ENCODE results near the gene BCL2L2.
A peak's percentile ranks its signal among the peaks of the same experiment; 100 is the strongest.

The BCL2L2 gene

GRCh38 chr14:23302290-23303225, 4.1 kb upstream of the BCL2L2 start, which contains the start of gene PPP1R3E:
Gene PPP1R3E (minus strand): TSS chr14:23302859. CDS start chr14:23302576, 283 bp downstream.
- H3K4me2 ChIP-seq (ENCODE audit: low read length) = peak within 1 kb of the TSS; percentile 99
- peak within 1 kb of the TSS; percentile 94 for H3K27ac ChIP-seq
- no peaks in the 10 kb centered on the region for H3K9me3 ChIP-seq (ENCODE audit: control insufficient read depth, low read length)
- no peaks in the 10 kb centered on the region for H3K36me3 ChIP-seq (ENCODE audit: control insufficient read depth, insufficient read depth, low read length)
- no peak for TF ChIP-seq CTCF (IDR thresholded peaks at IDR 0.05)
- peak within 1 kb of the TSS; percentile 78 for H3K9ac ChIP-seq
- peak within 1 kb of the TSS; percentile 79 for H3K4me3 ChIP-seq (ENCODE audit: low read depth, low read length)
- peaks cover 9% of the 10 kb centered on the region for H3K79me2 ChIP-seq
- peak within 1 kb of the TSS; percentile 99 for H2AFZ ChIP-seq
- no peaks in the 10 kb centered on the region for H3K27me3 ChIP-seq (ENCODE audit: control insufficient read depth, insufficient read depth, low read length)
- H3K4me1 ChIP-seq = peaks cover 12% of the 10 kb centered on the region

GRCh38 chr14:23307146-23307530, 505 bp downstream of the BCL2L2 start:
- Histone ChIP-seq H3K9ac (peak overlapping the region; percentile 88), H2AFZ (peak overlapping the region; percentile 92), H3K27me3 (ENCODE audit: control insufficient read depth, insufficient read depth, low read length) (no peaks in the 10 kb centered on the region), H3K27ac (peak overlapping the region; percentile 93), H3K9me3 (ENCODE audit: control insufficient read depth, low read length) (no peaks in the 10 kb centered on the region), H3K4me3 (ENCODE audit: low read depth, low read length) (peak overlapping the region; percentile 84), H3K4me2 (ENCODE audit: low read length) (peak overlapping the region; percentile 99), H3K4me1 (peaks cover 14% of the 10 kb centered on the region), H3K36me3 (ENCODE audit: control insufficient read depth, insufficient read depth, low read length) (no peaks in the 10 kb centered on the region), H3K79me2 (peaks cover 14% of the 10 kb centered on the region)
- TF ChIP-seq CTCF (IDR thresholded peaks at IDR 0.05) = no peak

- Histone ChIP-seq H3K4me3 (ENCODE audit: low read depth, low read length) (peak overlapping the region; percentile 84), H3K9ac (no peak overlapping the region), H2AFZ (no peak overlapping the region), H3K4me2 (ENCODE audit: low read length) (peak overlapping the region; percentile 99), H3K36me3 (ENCODE audit: control insufficient read depth, insufficient read depth, low read length) (no peaks in the 10 kb centered on the region), H3K27me3 (ENCODE audit: control insufficient read depth, insufficient read depth, low read length) (no peaks in the 10 kb centered on the region), H3K27ac (peak overlapping the region; percentile 93), H3K79me2 (peaks cover 14% of the 10 kb centered on the region), H3K9me3 (ENCODE audit: control insufficient read depth, low read length) (no peaks in the 10 kb centered on the region), H3K4me1 (peaks cover 12% of the 10 kb centered on the region)
- no peak for TF ChIP-seq CTCF (IDR thresholded peaks at IDR 0.05)
Observed at GRCh38 chr14:23307687-23308644, 1.3 kb downstream of the BCL2L2 start.

- no peak overlapping the region for H3K4me3 ChIP-seq (ENCODE audit: low read depth, low read length)
- TF ChIP-seq CTCF (IDR thresholded peaks at IDR 0.05) = no peak
- no peaks in the 10 kb centered on the region for H3K36me3 ChIP-seq (ENCODE audit: control insufficient read depth, insufficient read depth, low read length)
- H3K9me3 ChIP-seq (ENCODE audit: control insufficient read depth, low read length) = no peaks in the 10 kb centered on the region
- no peak overlapping the region for H3K4me2 ChIP-seq (ENCODE audit: low read length)
- no peak overlapping the region for H3K27ac ChIP-seq
- no peak overlapping the region for H3K9ac ChIP-seq
- H3K27me3 ChIP-seq (ENCODE audit: control insufficient read depth, insufficient read depth, low read length) = no peaks in the 10 kb centered on the region
- H3K4me1 ChIP-seq = peaks cover 12% of the 10 kb centered on the region
- H2AFZ ChIP-seq = no peak overlapping the region
- peaks cover 14% of the 10 kb centered on the region for H3K79me2 ChIP-seq
Observed at GRCh38 chr14:23308721-23309445, 2.2 kb downstream of the BCL2L2 start.

Measured in parathyroid adenoma (tissue), 2 donors.